ENCODE data around the gene CFAP119.
A peak's percentile ranks its signal among the peaks of the same experiment; 100 is the strongest.

The CFAP119 gene

GRCh38 chr16:30760577-30761426 is 1.1 kb downstream of the CFAP119 start:
- no peak for DNase-seq

GRCh38 chr16:30760001-30760559 is 1.8 kb downstream of the CFAP119 start:
- DNase-seq = no peak

GRCh38 chr16:30758988-30759491 is 2.8 kb downstream of the CFAP119 start:
- no peak for DNase-seq

GRCh38 chr16:30757316-30757715 is 4.5 kb downstream of the CFAP119 start:
- no peak for DNase-seq

- DNase-seq = no peak
Measured at GRCh38 chr16:30756781-30757100, 5.1 kb downstream of the CFAP119 start.

- no peak for DNase-seq
Measured at GRCh38 chr16:30755955-30756780, 5.7 kb downstream of the CFAP119 start.

GRCh38 chr16:30753596-30753995 is 8.3 kb downstream of the CFAP119 start:
- no peak for DNase-seq

GRCh38 chr16:30750876-30751465 is 10.9 kb downstream of the CFAP119 start:
- no peak for DNase-seq

GRCh38 chr16:30750201-30750600 is 11.7 kb downstream of the CFAP119 start:
- DNase-seq = no peak

- no peak for DNase-seq
Measured at GRCh38 chr16:30748634-30749445, 13.0 kb downstream of the CFAP119 start.

GRCh38 chr16:30747799-30748633 is 13.8 kb downstream of the CFAP119 start, which contains the start of gene PHKG2:
TSS of gene PHKG2 (plus strand) at chr16:30748425. CDS start at chr16:30748821, 396 bp downstream.
- DNase-seq = peak; percentile 93

GRCh38 chr16:30747331-30747730 is 14.5 kb downstream of the CFAP119 start:
- no peak for DNase-seq

GRCh38 chr16:30746638-30747175 is 15.2 kb downstream of the CFAP119 start:
- no peak for DNase-seq

- DNase-seq = no peak
Measured at GRCh38 chr16:30745082-30745481, 16.8 kb downstream of the CFAP119 start.

- DNase-seq = no peak
Measured at GRCh38 chr16:30744183-30744582, 17.7 kb downstream of the CFAP119 start.

- no peak for DNase-seq
Measured at GRCh38 chr16:30743716-30744115, 18.1 kb downstream of the CFAP119 start.

- DNase-seq = no peak
Measured at GRCh38 chr16:30741461-30741914, 20.4 kb downstream of the CFAP119 start.

- no peak for DNase-seq
Measured at GRCh38 chr16:30740364-30741251, 21.3 kb downstream of the CFAP119 start.

All from NCI-H524 treated with DMSO at 0.1 percent for 48 hours (cell line).